H9 (cell line): ENCODE data around the gene ASTN2. TPM values are rescaled to one million over a fixed set of nuclear protein-coding genes. Genes with fewer than 3 reads are reported as not detected.

ENCODE experiments used
- DNase-seq: peaks from one replicate; pipeline ENCODE4 v3.0.0-alpha.2; 2017
- H2AFZ ChIP-seq: one replicate; pipeline ENCODE4 v1.6.1; 2013; ENCODE audit warnings: mild to moderate bottlenecking, low read length, control low read depth, moderate library complexity
- H2AK5ac ChIP-seq: 2 replicates; pipeline ENCODE4 v1.6.1; 2013; ENCODE audit warnings: low read length, control low read depth, mixed read lengths; ENCODE audit not compliant: insufficient read length
- H2BK120ac ChIP-seq: one replicate; pipeline ENCODE4 v1.6.1; 2013; ENCODE audit warnings: low read depth, mild to moderate bottlenecking, low read length, control low read depth, inconsistent platforms; ENCODE audit not compliant: poor library complexity, severe bottlenecking
- H2BK12ac ChIP-seq: 2 replicates; pipeline ENCODE4 v1.6.1; 2013; ENCODE audit warnings: low read length, control low read depth, mixed read lengths, low read depth; ENCODE audit not compliant: insufficient read length
- H2BK15ac ChIP-seq: 2 replicates; pipeline ENCODE4 v1.6.1; 2013; ENCODE audit warnings: low read depth, low read length, control low read depth
- H2BK20ac ChIP-seq: one replicate; pipeline ENCODE4 v1.6.1; 2013; ENCODE audit warnings: low read depth, mild to moderate bottlenecking, low read length, control low read depth, inconsistent platforms; ENCODE audit not compliant: poor library complexity, severe bottlenecking
- H2BK5ac ChIP-seq: 2 replicates; pipeline ENCODE4 v1.6.1; 2013; ENCODE audit warnings: low read length, control low read depth, mixed read lengths; ENCODE audit not compliant: insufficient read length
- H3K14ac ChIP-seq: 2 replicates; pipeline ENCODE4 v1.6.1; 2013; ENCODE audit warnings: low read length, control low read depth; ENCODE audit not compliant: insufficient read depth
- H3K18ac ChIP-seq: 2 replicates; pipeline ENCODE4 v1.6.1; 2013; ENCODE audit warnings: low read depth, mild to moderate bottlenecking, mixed read lengths, low read length, control low read depth; ENCODE audit not compliant: insufficient read length
- H3K23ac ChIP-seq: 2 replicates; pipeline ENCODE4 v1.6.1; 2013; ENCODE audit warnings: low read length, control low read depth, mixed read lengths, low read depth; ENCODE audit not compliant: insufficient read length
- H3K23me2 ChIP-seq: 2 replicates; pipeline ENCODE4 v1.6.1; 2013; ENCODE audit warnings: low read depth, mild to moderate bottlenecking, mixed read lengths, low read length, control low read depth; ENCODE audit not compliant: insufficient read length, poor library complexity, severe bottlenecking
- H3K27ac ChIP-seq: 2 replicates; pipeline ENCODE4 v1.5.1; 2013; ENCODE audit warnings: low read length, control low read depth, mixed read lengths, low read depth; ENCODE audit not compliant: insufficient read length
- H3K27me3 ChIP-seq: 2 replicates; pipeline ENCODE4 v1.6.1; 2013; ENCODE audit warnings: low read length, control low read depth, inconsistent platforms; ENCODE audit not compliant: insufficient read depth
- H3K4ac ChIP-seq: 2 replicates; pipeline ENCODE4 v1.6.1; 2013; ENCODE audit warnings: low read depth, mild to moderate bottlenecking, control low read depth, inconsistent platforms, low read length, moderate library complexity
- H3K4me1 ChIP-seq: 2 replicates; pipeline ENCODE4 v1.6.1; 2013; ENCODE audit warnings: low read length, control low read depth, inconsistent platforms; ENCODE audit not compliant: insufficient read depth
- H3K4me2 ChIP-seq: 2 replicates; pipeline ENCODE4 v1.6.1; 2013; ENCODE audit warnings: low read length, control low read depth, mixed read lengths; ENCODE audit not compliant: insufficient read length, insufficient read depth
- H3K56ac ChIP-seq: 2 replicates; pipeline ENCODE4 v1.6.1; 2013; ENCODE audit warnings: low read depth, mild to moderate bottlenecking, mixed read lengths, low read length, control low read depth; ENCODE audit not compliant: insufficient read length
- H3K79me1 ChIP-seq: 2 replicates; pipeline ENCODE4 v1.6.1; 2013; ENCODE audit warnings: low read depth, mild to moderate bottlenecking, moderate library complexity, low read length, control low read depth, inconsistent platforms; ENCODE audit not compliant: insufficient read depth, poor library complexity, severe bottlenecking
- H3K79me2 ChIP-seq: 2 replicates; pipeline ENCODE4 v1.6.1; 2013; ENCODE audit warnings: low read length, control low read depth, inconsistent platforms; ENCODE audit not compliant: insufficient read depth
- H3K9ac ChIP-seq: 2 replicates; pipeline ENCODE4 v1.6.1; 2013; ENCODE audit warnings: low read length, control low read depth, mixed read lengths; ENCODE audit not compliant: insufficient read length; ENCODE audit errors: extremely low read depth
- H3K9me3 ChIP-seq: one replicate; pipeline ENCODE4 v1.6.1; 2013; ENCODE audit warnings: low read depth, low read length, inconsistent platforms; ENCODE audit not compliant: control insufficient read depth
- H3T11ph ChIP-seq: one replicate; pipeline ENCODE4 v1.6.1; 2013; ENCODE audit warnings: mild to moderate bottlenecking, low read length, control low read depth, inconsistent platforms
- H4K20me1 ChIP-seq: one replicate; pipeline ENCODE4 v1.6.1; 2013; ENCODE audit not compliant: control insufficient read depth, insufficient read length, insufficient read depth
- H4K5ac ChIP-seq: 2 replicates; pipeline ENCODE4 v1.6.1; 2013; ENCODE audit warnings: low read depth, mild to moderate bottlenecking, mixed read lengths, low read length, control low read depth; ENCODE audit not compliant: insufficient read length
- H4K8ac ChIP-seq: replicated peaks from 2 replicates; pipeline ENCODE4 v1.6.1; 2013; ENCODE audit warnings: low read length, control low read depth, mixed read lengths, low read depth; ENCODE audit not compliant: insufficient read length
- H4K91ac ChIP-seq: 2 replicates; pipeline ENCODE4 v1.6.1; 2013; ENCODE audit warnings: low read depth, mild to moderate bottlenecking, moderate library complexity, mixed read lengths, low read length, control low read depth; ENCODE audit not compliant: insufficient read length
- H3K27ac Mint-ChIP-seq, 3 experiments: 2 replicates in 2 of 3; 3 replicates in 1 of 3; pipeline ENCODE4 v1.8.0; 2020 to 2021; ENCODE audit warnings: mixed read lengths in 3 of 3, mild to moderate bottlenecking in 1 of 3, moderate library complexity in 1 of 3
- H3K27me3 Mint-ChIP-seq: 2 replicates; pipeline ENCODE4 v1.8.0; 2021; ENCODE audit warnings: low read depth, mild to moderate bottlenecking, moderate library complexity, mixed read lengths
- H3K36me3 Mint-ChIP-seq, 3 experiments: 2 replicates in 2 of 3; 3 replicates in 1 of 3; pipeline ENCODE4 v1.8.0; 2020 to 2021; ENCODE audit warnings: low read depth in 3 of 3, mixed read lengths in 3 of 3; ENCODE audit not compliant: insufficient read depth in 1 of 3
- H3K4me1 Mint-ChIP-seq, 2 experiments: 2 replicates each; pipeline ENCODE4 v1.8.0; 2020; ENCODE audit warnings: mixed read lengths in 2 of 2
- H3K4me3 Mint-ChIP-seq, 2 experiments: 2 replicates in 1 of 2; 3 replicates in 1 of 2; pipeline ENCODE4 v1.8.0; 2020 to 2021; ENCODE audit warnings: mild to moderate bottlenecking in 2 of 2, mixed read lengths in 2 of 2, moderate library complexity in 1 of 2
- H3K9me3 Mint-ChIP-seq, 2 experiments: 2 replicates in 1 of 2; 3 replicates in 1 of 2; pipeline ENCODE4 v1.8.0; 2020; ENCODE audit warnings: mild to moderate bottlenecking in 2 of 2, mixed read lengths in 2 of 2, moderate library complexity in 1 of 2
- WGBS: extraction: QIAGEN DNeasy Blood & Tissue Kit; methylation state at CpG from one replicate; pipeline ENCODE4 v1.1.7; 2013; ENCODE audit warnings: missing lambda C conversion rate, low lambda C conversion rate, mixed read lengths; ENCODE audit not compliant: insufficient read length; ENCODE audit errors: extremely low coverage; 5-methylcytosine and 5-hydroxymethylcytosine counted together
- total RNA-seq: library from RNA; stranded (reverse); gene quantifications from 2 replicates; pipeline ENCODE4 v1.2.1, GENCODE V29; 2021
- TF ChIP-seq, protein P1 (sequence below): fragments of 200-600 bp; sonication (generic); conservative IDR thresholded peaks from 3 replicates; pipeline ENCODE4 v1.8.0; 2021; ENCODE audit warnings: antibody characterized with exemption, mild to moderate bottlenecking

The ASTN2 gene
- total RNA-seq, 1 experiment from 2014 or later, result 9.7 TPM

DNA sequence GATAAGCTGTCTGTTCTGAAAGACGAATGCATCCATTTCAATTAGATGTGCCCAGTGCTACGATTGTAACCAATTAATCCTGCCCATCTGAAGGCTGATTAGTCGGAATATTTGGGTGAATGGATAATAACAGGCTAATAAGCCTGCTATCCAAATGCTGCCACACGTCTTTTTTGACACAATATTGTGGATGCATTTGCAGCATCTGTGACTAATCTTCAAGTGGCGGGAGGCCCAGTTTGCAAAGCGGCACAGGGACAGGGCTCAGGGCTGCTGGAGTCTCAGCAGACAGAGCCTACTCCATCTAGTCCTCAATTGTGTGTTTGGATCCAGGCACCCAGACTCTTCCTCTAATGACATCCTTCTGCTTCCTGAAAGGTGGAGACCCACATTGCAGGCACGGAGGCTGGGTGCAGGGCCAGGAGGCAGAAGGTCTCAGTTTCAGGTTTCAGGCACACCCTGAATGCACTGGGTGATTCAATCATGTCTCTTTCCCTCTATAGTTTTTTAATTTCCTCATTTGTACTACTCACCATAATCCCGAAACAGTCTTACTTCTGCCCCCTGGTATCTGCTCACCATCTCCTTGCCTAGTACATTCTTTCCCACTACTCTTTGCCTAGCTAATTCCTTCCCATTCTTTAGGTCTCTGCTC, 169.6 kb downstream of the ASTN2 start:
- DNase-seq, result no peak
- no peak overlapping the region for H3K27ac ChIP-seq
- no peak overlapping the region for H3K9ac ChIP-seq
- Mint-ChIP-seq H3K36me3 (peaks cover 12 to 18% (median 13%) of the 10 kb centered on the region in 3 experiments), H3K4me3 (no peak overlapping the region), H3K9me3 (peaks cover 12 to 15% of the 10 kb centered on the region in 2 experiments), H3K27me3 (peaks cover 4% of the 10 kb centered on the region), H3K27ac (no peak overlapping the region), H3K4me1 (peaks cover 0 to 6% of the 10 kb centered on the region in 2 experiments; a peak in 3 of 4 replicates)
- H2AFZ ChIP-seq, result no peak overlapping the region
- no peak overlapping the region for H2BK20ac ChIP-seq
- no peaks in the 10 kb centered on the region for H3K27me3 ChIP-seq
- no peaks in the 10 kb centered on the region for H3K79me1 ChIP-seq
- no peak overlapping the region for H2BK15ac ChIP-seq
- no peaks in the 10 kb centered on the region for H3K4me1 ChIP-seq
- no peaks in the 10 kb centered on the region for H3K79me2 ChIP-seq
- no peak overlapping the region for H2AK5ac ChIP-seq
- no peak overlapping the region for H3K56ac ChIP-seq
- no peak overlapping the region for H3K14ac ChIP-seq
- H2BK12ac ChIP-seq, result no peak overlapping the region
- no peak overlapping the region for H3K18ac ChIP-seq
- no peak overlapping the region for H3K4ac ChIP-seq
- H3K4me2 ChIP-seq, result no peak overlapping the region
- no peak overlapping the region for H4K8ac ChIP-seq
- whole genome bisulfite sequencing, result no CpG with 5 or more reads among the region's 8 CpGs
- H3K9me3 ChIP-seq, result peaks cover 5% of the 10 kb centered on the region
- TF ChIP-seq, protein P1, sequence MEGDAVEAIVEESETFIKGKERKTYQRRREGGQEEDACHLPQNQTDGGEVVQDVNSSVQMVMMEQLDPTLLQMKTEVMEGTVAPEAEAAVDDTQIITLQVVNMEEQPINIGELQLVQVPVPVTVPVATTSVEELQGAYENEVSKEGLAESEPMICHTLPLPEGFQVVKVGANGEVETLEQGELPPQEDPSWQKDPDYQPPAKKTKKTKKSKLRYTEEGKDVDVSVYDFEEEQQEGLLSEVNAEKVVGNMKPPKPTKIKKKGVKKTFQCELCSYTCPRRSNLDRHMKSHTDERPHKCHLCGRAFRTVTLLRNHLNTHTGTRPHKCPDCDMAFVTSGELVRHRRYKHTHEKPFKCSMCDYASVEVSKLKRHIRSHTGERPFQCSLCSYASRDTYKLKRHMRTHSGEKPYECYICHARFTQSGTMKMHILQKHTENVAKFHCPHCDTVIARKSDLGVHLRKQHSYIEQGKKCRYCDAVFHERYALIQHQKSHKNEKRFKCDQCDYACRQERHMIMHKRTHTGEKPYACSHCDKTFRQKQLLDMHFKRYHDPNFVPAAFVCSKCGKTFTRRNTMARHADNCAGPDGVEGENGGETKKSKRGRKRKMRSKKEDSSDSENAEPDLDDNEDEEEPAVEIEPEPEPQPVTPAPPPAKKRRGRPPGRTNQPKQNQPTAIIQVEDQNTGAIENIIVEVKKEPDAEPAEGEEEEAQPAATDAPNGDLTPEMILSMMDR, result no peak
- no peak overlapping the region for H2BK120ac ChIP-seq
- no peak overlapping the region for H3T11ph ChIP-seq
- H2BK5ac ChIP-seq, result no peak overlapping the region
- H4K91ac ChIP-seq, result no peak overlapping the region
- H4K20me1 ChIP-seq, result no peaks in the 10 kb centered on the region
- no peak overlapping the region for H3K23ac ChIP-seq
- H3K23me2 ChIP-seq, result no peaks in the 10 kb centered on the region
- H4K5ac ChIP-seq, result no peak overlapping the region
